ENCODE results near the gene ENTREP1.

ENTREP1 gene

DNA sequence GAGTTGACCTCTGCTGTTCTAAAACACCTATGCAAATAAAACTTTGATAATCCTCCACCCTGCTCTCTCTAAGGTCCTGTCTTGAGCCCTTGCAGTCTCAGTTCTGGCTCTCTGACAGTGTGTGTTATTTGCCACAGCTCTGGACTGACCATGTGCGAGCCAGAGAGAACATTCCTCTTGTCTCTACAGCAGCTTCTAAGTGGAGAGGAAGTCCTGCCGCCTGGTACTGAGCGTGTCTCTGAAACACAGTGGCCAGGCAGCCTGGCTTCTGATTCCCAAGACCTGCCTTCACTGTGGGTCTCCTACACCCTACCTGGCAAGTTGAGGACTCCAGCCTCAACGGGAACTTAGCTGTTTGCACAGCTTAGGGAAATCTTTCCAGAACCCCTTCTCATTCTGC lies 61.6 kb downstream of the ENTREP1 start:
- no peak for ATAC-seq
- no peak for TF ChIP-seq ZNF70 (CRISPR knock-in tag; IDR thresholded peaks at IDR 0.05)

GRCh38 chr9:69388596-69388995 lies 63.6 kb downstream of the ENTREP1 start:
- no peak for ATAC-seq
- no peak for TF ChIP-seq ZNF565 (CRISPR knock-in tag; conservative IDR thresholded peaks at IDR 0.05; ENCODE audit: low read depth)
- TF ChIP-seq SNAI2 (CRISPR knock-in tag; IDR thresholded peaks at IDR 0.05), result no peak
- TF ChIP-seq, protein P1, sequence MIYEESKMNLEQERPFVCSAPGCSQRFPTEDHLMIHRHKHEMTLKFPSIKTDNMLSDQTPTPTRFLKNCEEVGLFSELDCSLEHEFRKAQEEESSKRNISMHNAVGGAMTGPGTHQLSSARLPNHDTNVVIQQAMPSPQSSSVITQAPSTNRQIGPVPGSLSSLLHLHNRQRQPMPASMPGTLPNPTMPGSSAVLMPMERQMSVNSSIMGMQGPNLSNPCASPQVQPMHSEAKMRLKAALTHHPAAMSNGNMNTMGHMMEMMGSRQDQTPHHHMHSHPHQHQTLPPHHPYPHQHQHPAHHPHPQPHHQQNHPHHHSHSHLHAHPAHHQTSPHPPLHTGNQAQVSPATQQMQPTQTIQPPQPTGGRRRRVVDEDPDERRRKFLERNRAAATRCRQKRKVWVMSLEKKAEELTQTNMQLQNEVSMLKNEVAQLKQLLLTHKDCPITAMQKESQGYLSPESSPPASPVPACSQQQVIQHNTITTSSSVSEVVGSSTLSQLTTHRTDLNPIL (CRISPR knock-in tag; IDR thresholded peaks at IDR 0.05; ENCODE audit: low read depth), result no peak
- no peak for TF ChIP-seq RARB (CRISPR knock-in tag; IDR thresholded peaks at IDR 0.05)
- TF ChIP-seq ISL1 (CRISPR knock-in tag; IDR thresholded peaks at IDR 0.05), result no peak
- no peak for TF ChIP-seq CSDC2 (CRISPR knock-in tag; IDR thresholded peaks at IDR 0.05)
- no peak for TF ChIP-seq ZNF70 (CRISPR knock-in tag; IDR thresholded peaks at IDR 0.05)
- TF ChIP-seq BACH2 (CRISPR knock-in tag; IDR thresholded peaks at IDR 0.05; ENCODE audit: borderline replicate concordance), result no peak
- TF ChIP-seq ESRRG (CRISPR knock-in tag; IDR thresholded peaks at IDR 0.05), result no peak
- no peak for TF ChIP-seq TOX (CRISPR knock-in tag; IDR thresholded peaks at IDR 0.05; ENCODE audit: borderline replicate concordance)
- TF ChIP-seq, protein P2, sequence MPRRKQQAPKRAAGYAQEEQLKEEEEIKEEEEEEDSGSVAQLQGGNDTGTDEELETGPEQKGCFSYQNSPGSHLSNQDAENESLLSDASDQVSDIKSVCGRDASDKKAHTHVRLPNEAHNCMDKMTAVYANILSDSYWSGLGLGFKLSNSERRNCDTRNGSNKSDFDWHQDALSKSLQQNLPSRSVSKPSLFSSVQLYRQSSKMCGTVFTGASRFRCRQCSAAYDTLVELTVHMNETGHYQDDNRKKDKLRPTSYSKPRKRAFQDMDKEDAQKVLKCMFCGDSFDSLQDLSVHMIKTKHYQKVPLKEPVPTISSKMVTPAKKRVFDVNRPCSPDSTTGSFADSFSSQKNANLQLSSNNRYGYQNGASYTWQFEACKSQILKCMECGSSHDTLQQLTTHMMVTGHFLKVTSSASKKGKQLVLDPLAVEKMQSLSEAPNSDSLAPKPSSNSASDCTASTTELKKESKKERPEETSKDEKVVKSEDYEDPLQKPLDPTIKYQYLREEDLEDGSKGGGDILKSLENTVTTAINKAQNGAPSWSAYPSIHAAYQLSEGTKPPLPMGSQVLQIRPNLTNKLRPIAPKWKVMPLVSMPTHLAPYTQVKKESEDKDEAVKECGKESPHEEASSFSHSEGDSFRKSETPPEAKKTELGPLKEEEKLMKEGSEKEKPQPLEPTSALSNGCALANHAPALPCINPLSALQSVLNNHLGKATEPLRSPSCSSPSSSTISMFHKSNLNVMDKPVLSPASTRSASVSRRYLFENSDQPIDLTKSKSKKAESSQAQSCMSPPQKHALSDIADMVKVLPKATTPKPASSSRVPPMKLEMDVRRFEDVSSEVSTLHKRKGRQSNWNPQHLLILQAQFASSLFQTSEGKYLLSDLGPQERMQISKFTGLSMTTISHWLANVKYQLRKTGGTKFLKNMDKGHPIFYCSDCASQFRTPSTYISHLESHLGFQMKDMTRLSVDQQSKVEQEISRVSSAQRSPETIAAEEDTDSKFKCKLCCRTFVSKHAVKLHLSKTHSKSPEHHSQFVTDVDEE (CRISPR knock-in tag; IDR thresholded peaks at IDR 0.05), result no peak
- no peak for TF ChIP-seq POU6F1 (CRISPR knock-in tag; IDR thresholded peaks at IDR 0.05; ENCODE audit: borderline replicate concordance, low read depth)

GRCh38 chr9:69389437-69389995 lies 64.5 kb downstream of the ENTREP1 start:
- ATAC-seq, result no peak
- TF ChIP-seq, protein P2 (CRISPR knock-in tag; IDR thresholded peaks at IDR 0.05), result no peak

DNA sequence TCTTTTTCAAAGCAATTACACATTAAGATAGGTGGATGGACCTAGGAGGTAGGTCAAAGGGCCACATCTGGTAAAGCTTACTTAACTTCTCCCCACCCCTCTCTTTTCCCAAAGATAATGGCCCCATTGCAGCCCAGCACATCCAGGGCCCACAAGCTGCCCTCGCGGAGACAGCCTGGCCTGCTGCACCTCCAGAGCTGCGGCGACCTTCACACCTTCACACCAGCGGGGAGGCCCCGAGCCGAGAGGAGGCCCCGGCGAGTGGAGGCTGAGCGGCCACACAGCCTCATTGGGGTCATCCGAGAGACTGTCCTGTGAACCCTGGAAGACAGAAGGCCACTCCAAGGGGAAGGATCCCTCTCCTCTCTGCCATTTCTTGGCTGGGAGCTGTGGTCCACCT lies 66.5 kb downstream of the ENTREP1 start:
- no peak for ATAC-seq
- no peak for TF ChIP-seq ZC3H10 (CRISPR knock-in tag; IDR thresholded peaks at IDR 0.05)
- TF ChIP-seq, protein P1 (CRISPR knock-in tag; IDR thresholded peaks at IDR 0.05; ENCODE audit: low read depth), result no peak
- TF ChIP-seq SNAI2 (CRISPR knock-in tag; IDR thresholded peaks at IDR 0.05), result no peak

DNA sequence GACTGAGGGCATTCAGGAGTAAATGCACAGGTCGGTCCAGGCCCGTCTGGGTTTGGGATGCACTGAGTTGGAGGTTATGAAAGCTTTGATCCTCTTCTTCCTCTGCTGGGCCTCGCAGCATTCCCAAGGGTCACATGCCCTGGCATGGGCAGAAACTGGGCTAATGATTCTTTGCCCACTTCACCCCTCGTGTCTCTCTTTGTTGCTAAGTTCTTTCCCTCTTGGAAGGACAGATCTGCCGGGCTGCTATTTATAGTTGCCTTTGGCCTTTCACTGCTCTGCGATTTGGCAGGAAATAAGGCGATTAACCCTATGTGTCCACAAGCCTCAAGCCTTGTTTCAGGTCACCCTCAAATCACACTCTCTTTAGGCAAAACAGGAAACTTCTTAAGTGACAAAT lies 66.9 kb downstream of the ENTREP1 start:
- no peak for TF ChIP-seq ZFP3 (CRISPR knock-in tag; IDR thresholded peaks at IDR 0.05)
- TF ChIP-seq PPARA (CRISPR knock-in tag; IDR thresholded peaks at IDR 0.05; ENCODE audit: borderline replicate concordance), result no peak
- TF ChIP-seq SNAI2 (CRISPR knock-in tag; IDR thresholded peaks at IDR 0.05), result no peak
- no peak for ATAC-seq
